ENCODE results near the gene ADAP2. TPM values are rescaled to one million over a fixed set of nuclear protein-coding genes. Genes with fewer than 3 reads are reported as not detected.
A peak's percentile ranks its signal among the peaks of the same experiment; 100 is the strongest.

The ADAP2 gene
- total RNA-seq, 1 donor from 2014 or later = 0.89 TPM

GRCh38 chr17:30950189-30950588, 28.4 kb downstream of the ADAP2 start:
- H3K27ac Mint-ChIP-seq (ENCODE audit: unreplicated experiment) = no peak overlapping the region
- H3K36me3 ChIP-seq (ENCODE audit: insufficient read depth, low read length) = no peaks in the 10 kb centered on the region
- no peak overlapping the region for H3K4me3 ChIP-seq (ENCODE audit: insufficient read depth, low read depth, low read length)
- no peaks in the 10 kb centered on the region for H3K79me2 ChIP-seq (ENCODE audit: insufficient read depth, low read length)
- no peaks in the 10 kb centered on the region for H3K27me3 ChIP-seq (ENCODE audit: insufficient read depth, low read length)
- H3K4me2 ChIP-seq (ENCODE audit: low read length) = no peak overlapping the region
- no peak for TF ChIP-seq EZH2 (IDR thresholded peaks at IDR 0.05; ENCODE audit: insufficient read depth, low read length)
- TF ChIP-seq, protein P1, sequence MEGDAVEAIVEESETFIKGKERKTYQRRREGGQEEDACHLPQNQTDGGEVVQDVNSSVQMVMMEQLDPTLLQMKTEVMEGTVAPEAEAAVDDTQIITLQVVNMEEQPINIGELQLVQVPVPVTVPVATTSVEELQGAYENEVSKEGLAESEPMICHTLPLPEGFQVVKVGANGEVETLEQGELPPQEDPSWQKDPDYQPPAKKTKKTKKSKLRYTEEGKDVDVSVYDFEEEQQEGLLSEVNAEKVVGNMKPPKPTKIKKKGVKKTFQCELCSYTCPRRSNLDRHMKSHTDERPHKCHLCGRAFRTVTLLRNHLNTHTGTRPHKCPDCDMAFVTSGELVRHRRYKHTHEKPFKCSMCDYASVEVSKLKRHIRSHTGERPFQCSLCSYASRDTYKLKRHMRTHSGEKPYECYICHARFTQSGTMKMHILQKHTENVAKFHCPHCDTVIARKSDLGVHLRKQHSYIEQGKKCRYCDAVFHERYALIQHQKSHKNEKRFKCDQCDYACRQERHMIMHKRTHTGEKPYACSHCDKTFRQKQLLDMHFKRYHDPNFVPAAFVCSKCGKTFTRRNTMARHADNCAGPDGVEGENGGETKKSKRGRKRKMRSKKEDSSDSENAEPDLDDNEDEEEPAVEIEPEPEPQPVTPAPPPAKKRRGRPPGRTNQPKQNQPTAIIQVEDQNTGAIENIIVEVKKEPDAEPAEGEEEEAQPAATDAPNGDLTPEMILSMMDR (IDR thresholded peaks at IDR 0.05; ENCODE audit: insufficient read depth, low read depth, low read length) = no peak
- H3K4me3 Mint-ChIP-seq (ENCODE audit: unreplicated experiment) = no peak overlapping the region
- H3K9me3 Mint-ChIP-seq (ENCODE audit: unreplicated experiment) = no peaks in the 10 kb centered on the region
- H3K4me1 ChIP-seq (ENCODE audit: insufficient read depth, low read length) = no peaks in the 10 kb centered on the region
- peaks cover 4% of the 10 kb centered on the region for H3K27me3 Mint-ChIP-seq (ENCODE audit: low read depth, unreplicated experiment)
- no peak for FAIRE-seq
- no peaks in the 10 kb centered on the region for H4K20me1 ChIP-seq (ENCODE audit: insufficient read depth, low read length)
- H3K36me3 Mint-ChIP-seq (ENCODE audit: low read depth, unreplicated experiment) = no peaks in the 10 kb centered on the region
- H3K9ac ChIP-seq (ENCODE audit: low read length) = no peak overlapping the region
- H3K27ac ChIP-seq (ENCODE audit: low read depth, low read length) = no peak overlapping the region
- no peaks in the 10 kb centered on the region for H3K4me1 Mint-ChIP-seq (ENCODE audit: low read depth, unreplicated experiment)
- no peaks in the 10 kb centered on the region for H3K9me3 ChIP-seq (ENCODE audit: insufficient read depth, low read depth, low read length)
- no peak for DNase-seq (ENCODE audit: low read depth)
- H2AFZ ChIP-seq (ENCODE audit: low read depth, low read length) = no peak overlapping the region

DNA sequence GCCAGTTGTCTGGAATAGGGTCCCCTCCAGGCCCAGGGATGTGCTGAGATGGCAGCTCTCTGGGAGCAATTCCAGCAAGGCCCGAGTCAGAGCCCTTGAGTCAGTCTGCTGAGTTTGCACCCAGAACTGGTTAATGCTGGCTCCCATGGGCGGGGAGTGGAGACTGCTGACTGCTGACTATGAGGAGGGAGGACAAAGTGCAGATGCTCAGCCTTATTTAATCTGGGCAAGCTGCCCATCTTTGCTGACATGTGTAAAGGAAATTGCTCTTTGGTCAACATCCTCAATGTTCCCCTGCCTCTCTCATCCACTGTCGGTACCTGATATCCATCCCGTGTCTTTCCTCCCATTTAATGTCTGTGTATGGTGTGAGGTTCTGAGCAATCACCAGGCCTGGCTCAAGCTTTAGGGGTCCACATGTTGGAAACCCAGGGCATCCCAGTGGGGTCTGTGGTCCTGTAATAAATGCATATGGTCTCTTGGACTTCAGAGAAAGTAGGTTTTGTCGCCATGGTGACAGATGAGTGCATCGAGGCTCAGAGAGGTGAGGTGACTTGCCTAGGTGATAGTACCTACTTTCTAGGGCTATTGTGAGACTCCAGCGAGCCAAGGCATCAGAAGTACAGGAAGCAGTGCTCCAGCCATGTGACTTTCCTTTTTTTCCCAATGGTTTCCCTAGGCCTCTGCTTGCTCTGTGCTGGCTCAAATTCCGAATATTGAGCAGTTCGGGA, 29.1 kb downstream of the ADAP2 start:
- no peak overlapping the region for H3K27ac ChIP-seq (ENCODE audit: low read depth, low read length)
- no peaks in the 10 kb centered on the region for H3K79me2 ChIP-seq (ENCODE audit: insufficient read depth, low read length)
- no peaks in the 10 kb centered on the region for H3K4me1 ChIP-seq (ENCODE audit: insufficient read depth, low read length)
- Mint-ChIP-seq H3K27me3 (ENCODE audit: low read depth, unreplicated experiment) (peaks cover 4% of the 10 kb centered on the region), H3K9me3 (ENCODE audit: unreplicated experiment) (no peaks in the 10 kb centered on the region), H3K27ac (ENCODE audit: unreplicated experiment) (no peak overlapping the region), H3K36me3 (ENCODE audit: low read depth, unreplicated experiment) (no peaks in the 10 kb centered on the region), H3K4me1 (ENCODE audit: low read depth, unreplicated experiment) (no peaks in the 10 kb centered on the region), H3K4me3 (ENCODE audit: unreplicated experiment) (no peak overlapping the region)
- peak overlapping the region; percentile 28 for H2AFZ ChIP-seq (ENCODE audit: low read depth, low read length)
- H3K27me3 ChIP-seq (ENCODE audit: insufficient read depth, low read length) = no peaks in the 10 kb centered on the region
- no peaks in the 10 kb centered on the region for H3K36me3 ChIP-seq (ENCODE audit: insufficient read depth, low read length)
- no peaks in the 10 kb centered on the region for H4K20me1 ChIP-seq (ENCODE audit: insufficient read depth, low read length)
- peak; percentile 44 for DNase-seq (ENCODE audit: low read depth)
- H3K9ac ChIP-seq (ENCODE audit: low read length) = no peak overlapping the region
- FAIRE-seq = peak; percentile 70
- H3K4me2 ChIP-seq (ENCODE audit: low read length) = no peak overlapping the region
- TF ChIP-seq, protein P1 (IDR thresholded peaks at IDR 0.05; ENCODE audit: insufficient read depth, low read depth, low read length) = no peak
- no peak for TF ChIP-seq EZH2 (IDR thresholded peaks at IDR 0.05; ENCODE audit: insufficient read depth, low read length)
- no peaks in the 10 kb centered on the region for H3K9me3 ChIP-seq (ENCODE audit: insufficient read depth, low read depth, low read length)
- H3K4me3 ChIP-seq (ENCODE audit: insufficient read depth, low read depth, low read length) = no peak overlapping the region

All from astrocyte (in vitro differentiated cells and primary cell).